GM19099 (cell line): ENCODE results near the gene APP.

Source experiments
- POLR2A ChIP-seq: IDR thresholded peaks from 3 replicates; pipeline ENCODE4 v1.6.1; 2011; ENCODE audit warnings: low read depth; ENCODE audit not compliant: insufficient read length; ENCODE audit errors: extremely low read depth

Gene APP

DNA sequence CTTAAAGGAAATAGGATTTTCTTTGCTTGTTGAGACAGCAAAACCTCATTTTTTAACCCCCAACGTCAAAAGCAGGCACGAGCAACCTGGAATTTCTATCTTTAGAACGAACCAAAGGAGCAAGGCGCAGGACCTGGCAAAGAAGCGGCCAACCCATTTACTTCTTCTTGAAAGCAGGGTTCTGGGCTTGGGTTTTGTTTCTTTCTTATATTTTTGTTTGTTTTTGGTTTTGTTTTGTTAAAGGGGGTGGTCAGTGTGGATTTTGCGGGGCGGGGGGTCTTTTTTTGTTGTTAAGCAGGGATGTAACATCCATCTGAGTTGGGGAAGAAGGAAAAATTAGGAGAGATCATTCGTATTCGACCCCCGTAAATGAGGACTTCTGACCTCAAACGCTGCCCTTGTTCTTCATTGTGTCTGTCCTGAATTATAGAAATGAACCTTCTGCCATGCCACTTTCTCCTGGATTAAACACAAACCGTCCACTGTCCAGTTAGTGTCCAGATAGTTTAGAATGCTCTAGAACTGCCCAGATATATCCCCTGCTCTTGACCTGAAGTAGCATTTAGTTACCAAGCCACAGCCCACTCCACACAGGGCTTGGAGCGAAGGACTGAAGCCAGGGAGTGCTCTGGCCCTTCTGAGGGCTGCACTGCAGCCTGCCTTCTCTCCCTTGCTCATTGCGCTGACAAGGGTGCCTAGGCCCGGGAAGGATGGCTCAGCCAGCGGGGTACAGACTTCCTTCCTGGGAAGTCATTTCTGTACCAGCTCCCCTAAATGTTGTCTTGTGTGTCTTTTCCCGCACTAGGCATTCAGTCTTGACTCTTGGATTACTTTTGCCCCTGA, 909 bp upstream of the APP start:
- no peak for TF ChIP-seq POLR2A

DNA sequence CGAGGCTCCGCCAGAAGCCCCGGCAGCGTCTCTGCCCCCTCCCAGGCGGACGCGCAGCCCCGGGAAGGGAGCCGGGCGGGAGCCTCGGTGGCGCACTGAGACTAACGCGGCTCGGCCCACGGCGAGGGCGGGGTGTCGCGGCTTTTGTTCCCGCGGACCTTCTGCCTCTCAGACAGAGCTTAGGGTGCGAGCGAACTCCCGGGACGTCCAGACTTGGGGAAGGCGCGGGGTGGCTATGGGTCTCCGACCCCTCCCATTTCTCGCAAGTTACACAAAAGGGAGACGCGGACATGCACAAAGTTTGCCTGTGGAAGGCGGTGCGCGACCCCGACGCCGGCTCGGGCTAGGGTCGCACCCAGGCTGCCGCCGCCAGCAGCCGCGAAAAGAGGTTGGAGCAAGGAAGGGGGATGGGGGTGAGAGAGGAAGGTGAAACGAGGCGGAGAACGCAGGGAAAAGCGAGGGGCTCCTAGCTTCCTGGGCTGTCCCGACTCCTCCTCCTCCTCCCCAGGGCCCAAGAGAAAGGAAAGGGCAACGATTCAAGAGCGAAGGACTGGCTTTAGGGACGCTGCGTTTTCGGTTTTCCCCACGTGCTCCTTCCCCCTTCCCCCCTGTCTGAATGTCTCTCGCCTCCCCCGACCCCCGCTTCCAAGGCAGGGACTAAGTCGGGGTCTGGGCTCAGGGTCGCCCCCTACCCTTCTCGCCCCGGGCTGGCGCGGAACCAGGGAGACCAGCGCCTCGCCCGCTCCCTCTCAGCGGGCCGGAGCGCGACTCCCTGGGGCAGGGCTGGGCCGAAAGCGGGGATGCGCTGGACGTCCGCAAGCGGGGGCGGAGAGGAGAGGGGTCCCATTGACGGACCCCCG, 729 bp downstream of the APP start:
- peak; percentile 19 for TF ChIP-seq POLR2A

DNA sequence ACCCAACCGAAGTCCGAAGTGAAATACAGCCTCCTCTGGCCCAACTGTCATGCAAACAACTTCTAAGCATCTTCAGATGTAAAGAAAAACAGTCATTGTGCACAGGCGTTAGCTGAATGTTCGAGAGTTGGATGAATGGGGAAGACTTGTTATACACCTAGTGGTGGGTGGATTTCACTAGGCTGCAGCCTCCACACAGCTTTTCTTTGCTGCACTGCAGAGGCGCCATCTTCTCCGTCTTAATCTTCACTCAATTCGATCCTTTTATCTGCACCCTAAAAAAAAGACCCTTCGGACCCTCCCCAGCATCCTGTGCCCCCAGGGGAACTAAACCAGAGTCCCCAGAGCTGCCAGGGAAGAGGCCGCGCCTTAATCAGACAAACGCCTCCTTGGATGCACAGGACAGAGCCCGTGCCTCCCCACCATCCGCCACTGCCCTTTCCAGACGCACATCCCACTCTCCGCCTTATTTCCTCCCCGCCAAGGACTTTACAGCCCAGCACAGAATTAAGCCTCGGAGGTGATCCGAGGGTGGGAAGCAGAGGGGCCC, 1.4 kb downstream of the APP start:
- TF ChIP-seq POLR2A = no peak

DNA sequence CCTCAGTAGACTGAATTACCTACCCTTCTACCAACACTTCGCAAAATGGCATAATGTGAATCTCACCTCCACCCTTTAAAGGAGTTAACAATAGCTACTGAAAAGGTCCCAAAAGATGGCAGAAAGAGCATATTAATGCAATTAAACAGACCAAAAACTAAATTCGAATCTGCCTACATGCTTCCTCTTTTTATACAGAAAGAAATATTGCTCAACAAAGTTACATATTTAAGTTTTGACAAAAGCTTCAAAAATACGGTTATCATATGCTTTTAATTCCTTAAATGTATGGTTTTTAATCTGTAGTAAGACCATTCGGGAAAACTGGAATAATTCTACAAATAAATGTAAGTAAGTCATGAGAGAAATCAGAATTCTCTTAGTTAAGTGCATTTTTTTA, 2.2 kb downstream of the APP start:
- no peak for TF ChIP-seq POLR2A

DNA sequence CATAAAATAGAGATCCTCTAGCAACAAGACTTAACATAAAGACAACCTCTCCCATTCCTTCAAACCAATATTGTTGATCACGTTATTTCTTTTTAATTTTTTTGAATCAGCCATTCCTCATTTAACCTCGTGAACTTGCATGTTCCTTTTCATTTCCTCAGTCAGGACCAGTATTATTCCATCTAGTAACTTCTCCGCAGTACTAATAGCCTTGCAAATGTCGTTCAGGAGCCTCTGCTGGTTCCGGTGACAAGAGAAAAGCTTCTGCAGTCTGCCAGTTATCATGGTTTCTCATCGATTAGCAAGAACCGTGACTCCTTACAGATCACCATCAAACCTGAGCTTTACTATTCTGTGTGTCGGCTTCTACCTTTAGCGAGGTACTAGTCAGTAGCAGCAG, 3.0 kb downstream of the APP start:
- no peak for TF ChIP-seq POLR2A

DNA sequence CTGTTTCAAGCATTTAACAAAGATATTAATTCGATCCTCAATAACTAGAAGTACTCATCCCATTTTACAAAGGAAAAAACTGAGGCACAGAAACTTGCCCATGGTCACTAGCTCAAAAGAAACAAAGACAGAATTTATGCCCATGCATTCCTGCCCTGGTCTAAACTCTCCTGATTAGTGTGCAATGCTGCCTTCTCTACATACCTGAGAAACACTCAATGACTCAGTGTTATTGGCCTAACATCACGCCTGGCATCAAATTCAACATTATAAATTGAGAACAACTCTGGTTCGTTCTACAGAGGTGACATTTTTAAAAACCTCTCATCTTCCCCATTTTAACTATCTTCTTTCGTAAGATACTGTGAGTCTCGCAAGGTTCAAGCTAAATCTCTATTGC, 5.2 kb downstream of the APP start:
- TF ChIP-seq POLR2A = no peak

DNA sequence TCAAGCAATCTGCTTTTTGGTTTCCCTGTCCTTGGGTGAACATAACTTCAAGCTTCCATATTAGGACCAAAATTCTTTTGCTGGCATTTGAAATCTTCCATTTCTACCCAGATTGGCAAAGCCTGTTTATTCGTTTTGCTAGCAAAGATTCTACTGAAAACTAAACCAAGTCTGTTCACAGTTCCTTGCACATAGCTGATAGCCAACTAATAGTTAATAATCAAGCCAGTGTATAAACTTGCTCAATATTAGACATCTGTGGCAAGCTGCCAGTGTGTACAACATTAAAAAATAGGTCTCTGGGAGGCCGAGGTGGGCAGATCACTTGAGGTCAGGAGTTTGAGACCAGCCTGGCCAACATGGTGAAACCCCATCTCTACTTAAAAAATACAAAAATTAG, 6.3 kb downstream of the APP start:
- TF ChIP-seq POLR2A = no peak

- no peak for TF ChIP-seq POLR2A
Measured at GRCh38 chr21:26162081-26162480, 8.5 kb downstream of the APP start.

- TF ChIP-seq POLR2A = no peak
Measured at GRCh38 chr21:26159869-26160268, 10.7 kb downstream of the APP start.

DNA sequence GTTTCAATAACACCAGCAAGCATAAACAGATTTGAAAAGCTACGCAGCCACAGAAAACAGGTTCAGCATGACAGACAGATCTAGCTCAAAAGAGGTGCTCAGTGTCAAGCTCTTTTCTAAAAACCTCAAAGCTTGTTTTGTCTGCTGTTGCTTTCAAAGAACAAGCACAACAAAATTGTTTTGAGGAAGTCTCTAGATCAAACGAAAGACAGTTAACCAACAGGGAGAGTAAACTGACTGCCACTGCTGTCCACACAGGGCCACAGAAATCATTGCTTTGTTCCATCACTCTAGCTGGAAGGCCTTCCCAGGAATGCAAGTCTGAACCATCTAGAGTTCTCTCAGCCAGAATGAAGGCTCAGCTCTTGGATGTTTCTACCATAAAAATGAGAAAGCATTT, 12.8 kb downstream of the APP start:
- no peak for TF ChIP-seq POLR2A

DNA sequence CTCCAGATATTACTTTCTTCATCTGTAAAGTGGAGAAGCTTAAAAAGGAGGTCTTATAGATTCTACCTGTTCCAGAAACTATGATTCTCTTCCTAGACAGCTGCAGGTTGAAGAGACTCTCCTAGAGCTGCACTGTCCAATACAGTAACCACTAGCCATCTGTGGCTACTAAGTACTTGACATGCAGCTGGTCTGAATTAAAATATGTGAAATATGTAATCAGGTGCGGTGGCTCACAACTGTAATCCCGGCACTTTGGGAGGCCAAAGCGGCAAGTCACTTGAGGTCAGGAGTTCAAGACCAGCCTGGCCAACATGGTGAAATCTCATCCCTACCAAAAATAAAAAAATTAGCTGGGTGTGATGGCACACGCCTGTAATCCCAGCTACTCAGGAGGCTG, 15.8 kb downstream of the APP start:
- TF ChIP-seq POLR2A = no peak

GRCh38 chr21:26153758-26154157, 16.8 kb downstream of the APP start:
- no peak for TF ChIP-seq POLR2A

- TF ChIP-seq POLR2A = no peak
Measured at GRCh38 chr21:26148840-26149354, 21.7 kb downstream of the APP start.

GRCh38 chr21:26148071-26148839, 22.3 kb downstream of the APP start:
- TF ChIP-seq POLR2A = no peak

- no peak for TF ChIP-seq POLR2A
Measured at GRCh38 chr21:26147535-26147934, 23.0 kb downstream of the APP start.
